GM23338 (cell line): ENCODE results near the gene IL1F10.

Experiments
- CTCF ChIP-seq, 2 experiments: fragments of 200-600 bp in 1 of 2; sonication (generic) in 1 of 2; conservative IDR thresholded peaks; 2 replicates each; pipeline versions ENCODE4 v1.5.1 to v1.6.1; 2016 to 2017; ENCODE audit warnings: antibody characterized with exemption in 2 of 2, low read depth in 2 of 2, mild to moderate bottlenecking in 2 of 2, moderate library complexity in 1 of 2
- EZH2 ChIP-seq: fragments of 200-600 bp; sonication (generic); IDR thresholded peaks from one replicate; pipeline ENCODE4 v1.8.0; 2017; ENCODE audit warnings: antibody characterized with exemption, mild to moderate bottlenecking, low read depth; ENCODE audit not compliant: unreplicated experiment
- POLR2AphosphoS5 ChIP-seq: IDR thresholded peaks from 2 replicates; pipeline ENCODE4 v1.6.1; 2016; ENCODE audit warnings: antibody characterized with exemption, low read depth
- ZNF331 ChIP-seq: fragments of 250-450 bp; sonication (Bioruptor Pico); IDR thresholded peaks from 2 replicates; pipeline ENCODE4 v1.5.0; 2020; ENCODE audit warnings: low read depth, mild to moderate bottlenecking, moderate library complexity

GRCh38 chr2:113104054-113104611 is 36.4 kb downstream of the IL1F10 start:
- TF ChIP-seq CTCF (conservative IDR thresholded peaks at IDR 0.05; ENCODE audit: low read depth in 2 of 2) (no peak), POLR2AphosphoS5 (no peak), ZNF331 (no peak), EZH2 (no peak)
